HG02885 (cell line): ENCODE data around the gene DNAJC4.
A peak's percentile ranks its signal among the peaks of the same experiment; 100 is the strongest.

Source experiments
- ATAC-seq: cut with Tn5 transposase; IDR thresholded peaks from one replicate; pipeline ENCODE4 v1.9.1; 2021; ENCODE audit warnings: mild to moderate bottlenecking; ENCODE audit not compliant: unreplicated experiment, poor library complexity

DNAJC4 gene

DNA sequence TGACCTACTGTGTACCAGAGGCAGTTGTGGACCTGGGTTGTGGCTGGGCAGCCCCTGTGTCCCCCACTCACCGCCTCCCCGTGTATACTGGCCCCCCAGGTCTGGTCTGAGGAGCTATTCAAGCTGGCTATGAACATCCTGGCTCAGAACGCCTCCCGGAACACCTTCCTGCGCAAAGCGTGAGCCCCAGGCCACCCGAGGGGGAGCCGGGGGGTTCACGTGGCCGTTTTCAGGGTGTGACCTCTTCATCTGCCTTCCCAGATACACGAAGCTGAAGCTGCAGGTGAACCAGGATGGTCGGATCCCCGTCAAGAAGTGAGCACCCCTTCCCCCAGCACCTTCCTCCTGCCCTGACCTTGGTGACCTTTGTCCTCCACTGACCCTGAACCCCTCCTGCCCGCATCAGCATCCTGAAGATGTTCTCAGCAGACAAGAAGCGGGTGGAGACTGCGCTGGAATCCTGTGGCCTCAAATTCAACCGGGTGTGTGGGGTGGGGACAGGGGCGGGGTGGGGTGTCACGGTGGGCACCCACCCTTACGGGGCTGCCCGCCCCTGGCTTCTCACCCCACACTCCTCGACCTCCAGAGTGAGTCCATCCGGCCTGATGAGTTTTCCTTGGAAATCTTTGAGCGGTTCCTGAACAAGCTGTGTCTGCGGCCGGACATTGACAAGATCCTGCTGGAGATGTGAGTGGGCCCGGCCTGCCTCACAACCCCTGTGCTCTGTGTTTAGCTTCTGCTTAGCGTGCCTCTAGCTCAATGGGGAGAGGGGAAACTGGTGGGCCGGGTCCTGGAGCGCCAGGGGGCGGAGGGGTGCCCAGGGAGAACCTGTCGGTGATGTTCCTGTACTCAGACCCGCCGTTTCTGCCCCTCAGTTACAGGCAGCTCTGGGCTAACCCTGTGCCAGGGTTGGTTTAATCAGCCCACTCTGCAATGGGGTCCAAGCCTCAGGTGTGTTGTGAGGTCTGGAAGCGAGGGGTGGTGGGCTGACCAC lies 25.1 kb downstream of the DNAJC4 start:
- ATAC-seq: no peak

DNA sequence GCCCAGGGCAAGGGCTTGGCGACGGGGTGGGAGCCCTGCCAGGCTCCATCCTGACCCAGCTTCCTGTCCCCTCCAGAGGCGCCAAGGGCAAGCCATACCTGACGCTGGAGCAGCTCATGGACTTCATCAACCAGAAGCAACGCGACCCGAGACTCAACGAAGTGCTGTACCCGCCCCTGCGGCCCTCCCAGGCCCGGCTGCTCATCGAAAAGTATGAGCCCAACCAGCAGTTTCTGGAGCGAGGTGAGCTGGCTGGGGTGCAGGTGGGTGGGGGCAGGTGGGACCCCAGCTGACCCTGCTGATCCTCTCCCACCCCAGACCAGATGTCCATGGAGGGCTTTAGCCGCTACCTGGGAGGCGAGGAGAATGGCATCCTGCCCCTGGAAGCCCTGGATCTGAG lies 26.0 kb downstream of the DNAJC4 start:
- no peak for ATAC-seq

DNA sequence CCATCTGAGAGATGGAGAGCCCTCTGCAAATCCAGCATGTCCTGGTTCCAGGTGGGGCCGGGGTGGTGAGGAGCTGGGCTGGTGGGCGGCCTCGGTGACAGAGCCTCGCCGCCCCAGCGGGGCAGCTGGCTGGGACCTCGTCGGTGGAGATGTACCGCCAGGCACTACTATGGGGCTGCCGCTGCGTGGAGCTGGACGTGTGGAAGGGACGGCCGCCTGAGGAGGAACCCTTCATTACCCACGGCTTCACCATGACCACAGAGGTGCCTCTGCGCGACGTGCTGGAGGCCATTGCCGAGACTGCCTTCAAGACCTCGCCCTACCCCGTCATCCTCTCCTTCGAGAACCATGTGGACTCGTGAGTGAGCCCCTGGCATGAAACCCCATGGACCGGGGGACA lies 28.0 kb downstream of the DNAJC4 start:
- ATAC-seq: no peak

DNA sequence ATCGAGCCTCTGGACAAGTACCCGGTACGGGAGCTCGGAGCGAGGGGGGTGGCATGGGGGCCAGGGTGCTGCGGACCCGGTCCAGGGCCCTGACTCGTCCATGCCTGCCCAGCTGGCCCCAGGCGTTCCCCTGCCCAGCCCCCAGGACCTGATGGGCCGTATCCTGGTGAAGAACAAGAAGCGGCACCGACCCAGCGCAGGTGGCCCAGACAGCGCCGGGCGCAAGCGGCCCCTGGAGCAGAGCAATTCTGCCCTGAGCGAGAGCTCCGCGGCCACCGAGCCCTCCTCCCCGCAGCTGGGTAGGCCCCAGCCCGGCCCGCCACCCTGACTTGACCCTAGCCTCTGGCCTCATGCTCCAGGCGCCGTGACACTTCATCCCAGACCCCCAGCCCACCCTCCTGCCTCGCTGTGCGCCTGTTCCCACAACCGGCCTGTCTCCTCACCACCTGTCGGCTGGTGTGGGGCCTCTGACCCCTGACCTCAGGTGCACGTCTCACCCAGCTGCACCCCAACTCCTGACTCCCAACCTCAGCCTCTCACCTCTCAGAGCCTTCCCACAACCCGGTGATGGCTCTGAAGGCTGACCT lies 28.7 kb downstream of the DNAJC4 start:
- no peak for ATAC-seq

DNA sequence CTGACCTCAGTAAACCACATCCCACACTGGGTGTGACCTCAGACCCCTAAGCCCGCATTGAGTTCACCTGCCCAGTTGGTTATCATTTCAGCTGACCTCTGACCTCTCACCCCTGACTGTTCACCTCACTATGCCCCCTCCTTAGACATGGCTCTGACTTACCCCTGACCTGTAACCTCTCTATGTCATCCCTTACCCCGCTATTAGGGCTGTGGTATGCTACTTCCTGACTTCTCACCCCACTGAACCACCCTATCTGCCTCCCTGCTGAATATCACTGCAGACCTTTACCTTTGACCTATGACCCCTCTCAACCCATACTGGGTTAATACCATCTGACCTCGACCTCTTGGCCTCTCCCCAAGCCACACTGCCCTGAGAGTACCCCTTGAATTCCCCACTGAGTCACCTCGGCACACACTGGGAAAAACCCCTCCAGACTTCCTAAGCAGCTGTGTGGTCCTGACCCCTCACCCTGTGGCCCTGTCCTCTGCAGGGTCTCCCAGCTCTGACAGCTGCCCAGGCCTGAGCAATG lies 29.3 kb downstream of the DNAJC4 start:
- no peak for ATAC-seq

DNA sequence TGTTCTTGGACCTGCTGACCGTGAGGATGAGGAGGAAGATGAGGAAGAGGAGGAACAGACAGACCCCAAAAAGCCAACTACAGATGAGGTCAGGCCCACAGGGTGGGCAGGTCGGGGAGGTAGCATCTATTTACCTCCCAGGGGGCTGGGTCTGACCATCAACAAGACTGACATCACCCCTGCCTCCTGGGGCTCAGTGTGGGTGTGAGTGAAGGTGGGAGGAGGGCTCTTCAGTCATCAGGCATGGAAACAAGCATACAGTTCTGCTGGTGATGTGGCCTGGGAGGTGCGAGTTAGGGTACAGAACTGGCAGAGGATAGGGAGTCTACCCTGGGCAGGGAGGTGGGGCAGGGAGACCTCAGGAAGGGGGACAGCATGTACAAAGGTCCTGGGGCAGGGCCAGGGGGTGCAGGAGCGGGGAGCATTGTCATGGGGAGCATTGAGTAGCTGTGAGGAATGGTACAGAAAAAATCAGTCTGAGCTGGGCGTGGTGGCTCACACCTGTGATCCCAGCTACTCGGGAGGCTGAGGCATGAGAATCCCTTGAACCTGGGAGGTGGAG lies 29.9 kb downstream of the DNAJC4 start:
- ATAC-seq: no peak

DNA sequence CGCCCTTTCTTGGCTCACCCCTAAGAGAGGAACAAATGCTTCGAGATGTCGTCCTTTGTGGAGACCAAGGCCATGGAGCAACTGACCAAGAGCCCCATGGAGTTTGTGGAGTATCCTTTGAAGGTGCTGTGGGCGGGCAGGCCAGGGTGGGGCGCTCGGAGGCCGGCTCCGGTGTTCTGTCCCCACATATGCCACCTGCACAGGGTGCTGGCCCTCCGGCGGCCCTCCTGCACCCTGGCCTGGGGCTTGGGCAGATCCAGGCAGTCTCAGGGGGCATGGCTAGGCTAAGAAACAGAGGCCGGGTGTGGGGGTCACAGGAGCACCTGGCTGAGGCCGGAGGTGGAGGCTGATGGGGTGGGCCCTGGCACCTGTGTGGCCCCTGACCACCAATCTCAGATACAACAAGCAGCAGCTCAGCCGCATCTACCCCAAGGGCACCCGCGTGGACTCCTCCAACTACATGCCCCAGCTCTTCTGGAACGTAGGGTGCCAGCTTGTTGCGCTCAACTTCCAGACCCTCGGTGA lies 31.3 kb downstream of the DNAJC4 start:
- no peak for ATAC-seq

DNA sequence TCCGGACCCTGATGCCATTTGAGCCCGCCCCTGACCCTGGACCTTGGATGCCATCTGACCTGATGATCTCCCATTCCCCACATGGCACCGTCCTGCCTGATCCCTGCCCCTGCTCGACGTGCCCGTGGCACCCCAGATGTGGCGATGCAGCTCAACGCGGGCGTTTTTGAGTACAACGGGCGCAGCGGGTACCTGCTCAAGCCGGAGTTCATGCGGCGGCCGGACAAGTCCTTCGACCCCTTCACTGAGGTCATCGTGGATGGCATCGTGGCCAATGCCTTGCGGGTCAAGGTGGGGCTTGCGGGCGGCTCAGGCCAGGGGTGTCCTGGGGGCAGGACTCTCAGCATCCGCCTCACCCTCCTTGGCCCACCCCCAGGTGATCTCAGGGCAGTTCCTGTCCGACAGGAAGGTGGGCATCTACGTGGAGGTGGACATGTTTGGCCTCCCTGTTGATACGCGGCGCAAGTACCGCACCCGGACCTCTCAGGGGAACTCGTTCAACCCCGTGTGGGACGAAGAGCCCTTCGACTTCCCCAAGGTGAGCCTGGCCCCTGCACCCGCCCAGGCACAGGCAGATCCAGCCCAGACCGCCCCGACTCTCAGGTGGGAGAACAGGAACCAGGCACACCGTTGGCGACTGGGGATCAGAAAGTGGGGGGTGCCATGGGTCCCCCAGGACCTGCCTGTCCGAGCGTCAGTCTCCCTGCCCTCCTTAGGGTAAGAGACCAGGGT lies 32.1 kb downstream of the DNAJC4 start:
- ATAC-seq: no peak

DNA sequence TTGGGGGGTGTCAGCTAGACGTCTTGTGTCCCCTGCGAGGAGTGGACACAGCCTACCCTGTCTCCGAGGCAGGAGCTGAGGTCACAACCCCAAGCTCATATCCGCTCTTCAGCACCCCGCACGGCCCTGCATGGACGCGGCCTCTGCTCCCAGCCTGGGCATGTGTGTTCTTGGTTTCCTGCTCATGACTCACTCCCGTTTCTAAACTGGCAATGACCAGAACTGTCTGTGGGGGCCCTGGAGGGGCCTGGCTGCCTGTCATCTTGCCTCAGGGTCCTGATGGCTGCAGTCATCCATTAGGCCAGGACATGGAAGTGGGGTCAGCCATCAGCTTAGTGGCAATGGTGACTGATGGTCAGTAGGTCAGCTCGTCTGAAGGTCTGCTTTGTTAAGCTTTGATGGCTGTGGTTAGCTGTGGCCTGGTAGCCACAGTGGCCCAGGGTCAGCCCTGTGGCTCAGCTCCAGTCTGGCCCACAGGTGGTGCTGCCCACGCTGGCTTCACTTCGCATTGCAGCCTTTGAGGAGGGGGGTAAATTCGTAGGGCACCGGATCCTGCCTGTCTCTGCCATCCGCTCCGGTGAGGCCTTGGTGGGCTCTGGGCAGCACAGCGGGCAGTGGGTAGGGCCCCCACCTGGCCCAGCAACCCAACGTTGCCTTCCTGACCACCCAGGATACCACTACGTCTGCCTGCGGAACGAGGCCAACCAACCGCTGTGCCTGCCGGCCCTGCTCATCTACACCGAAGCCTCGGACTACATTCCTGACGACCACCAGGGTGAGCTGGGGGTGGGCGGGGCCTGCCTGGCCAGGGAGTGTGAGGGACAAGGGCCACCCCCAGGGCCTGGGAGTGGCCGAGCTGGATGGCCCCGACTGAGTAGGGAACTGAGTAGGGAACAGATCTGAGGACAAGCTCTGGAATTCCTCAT lies 32.9 kb downstream of the DNAJC4 start:
- no peak for ATAC-seq

DNA sequence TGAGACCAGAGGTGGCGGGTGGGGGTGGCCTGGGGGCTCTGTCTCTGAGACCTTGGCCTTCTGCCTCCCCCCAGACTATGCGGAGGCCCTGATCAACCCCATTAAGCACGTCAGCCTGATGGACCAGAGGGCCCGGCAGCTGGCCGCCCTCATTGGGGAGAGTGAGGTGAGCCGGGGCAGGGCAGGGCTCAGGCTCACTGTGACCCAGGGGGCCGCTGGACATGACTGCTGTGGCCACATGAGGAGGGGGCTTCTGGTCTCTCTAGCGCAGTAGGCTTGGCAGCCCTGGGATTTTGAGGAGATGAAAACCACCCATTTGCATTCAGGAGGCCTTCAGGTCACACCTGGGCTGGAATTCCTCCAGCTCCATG lies 33.6 kb downstream of the DNAJC4 start:
- ATAC-seq: no peak

DNA sequence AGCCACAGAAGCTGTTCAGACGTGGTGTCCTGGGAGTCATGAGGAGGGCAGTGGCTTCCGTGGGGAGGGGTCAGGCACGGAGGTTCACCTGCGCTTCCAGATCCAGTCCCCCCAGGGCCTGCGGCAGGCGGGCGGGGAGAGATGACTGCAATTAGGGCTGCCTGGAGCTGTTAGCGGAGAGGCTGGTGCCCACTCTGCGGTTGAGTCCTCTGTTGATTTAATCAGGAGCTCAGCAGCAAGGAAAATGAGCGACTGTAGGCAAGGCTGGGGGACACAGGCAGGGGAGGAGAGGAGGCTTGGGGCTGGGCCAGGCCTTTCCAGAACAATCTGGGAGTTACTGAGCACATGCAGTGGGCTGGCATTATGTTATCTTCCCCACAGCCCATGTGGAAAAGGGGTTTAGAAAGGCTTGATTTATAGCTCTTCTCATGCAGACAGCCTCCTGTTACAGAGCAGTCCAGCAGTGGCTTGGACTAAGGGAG lies 34.1 kb downstream of the DNAJC4 start:
- no peak for ATAC-seq

DNA sequence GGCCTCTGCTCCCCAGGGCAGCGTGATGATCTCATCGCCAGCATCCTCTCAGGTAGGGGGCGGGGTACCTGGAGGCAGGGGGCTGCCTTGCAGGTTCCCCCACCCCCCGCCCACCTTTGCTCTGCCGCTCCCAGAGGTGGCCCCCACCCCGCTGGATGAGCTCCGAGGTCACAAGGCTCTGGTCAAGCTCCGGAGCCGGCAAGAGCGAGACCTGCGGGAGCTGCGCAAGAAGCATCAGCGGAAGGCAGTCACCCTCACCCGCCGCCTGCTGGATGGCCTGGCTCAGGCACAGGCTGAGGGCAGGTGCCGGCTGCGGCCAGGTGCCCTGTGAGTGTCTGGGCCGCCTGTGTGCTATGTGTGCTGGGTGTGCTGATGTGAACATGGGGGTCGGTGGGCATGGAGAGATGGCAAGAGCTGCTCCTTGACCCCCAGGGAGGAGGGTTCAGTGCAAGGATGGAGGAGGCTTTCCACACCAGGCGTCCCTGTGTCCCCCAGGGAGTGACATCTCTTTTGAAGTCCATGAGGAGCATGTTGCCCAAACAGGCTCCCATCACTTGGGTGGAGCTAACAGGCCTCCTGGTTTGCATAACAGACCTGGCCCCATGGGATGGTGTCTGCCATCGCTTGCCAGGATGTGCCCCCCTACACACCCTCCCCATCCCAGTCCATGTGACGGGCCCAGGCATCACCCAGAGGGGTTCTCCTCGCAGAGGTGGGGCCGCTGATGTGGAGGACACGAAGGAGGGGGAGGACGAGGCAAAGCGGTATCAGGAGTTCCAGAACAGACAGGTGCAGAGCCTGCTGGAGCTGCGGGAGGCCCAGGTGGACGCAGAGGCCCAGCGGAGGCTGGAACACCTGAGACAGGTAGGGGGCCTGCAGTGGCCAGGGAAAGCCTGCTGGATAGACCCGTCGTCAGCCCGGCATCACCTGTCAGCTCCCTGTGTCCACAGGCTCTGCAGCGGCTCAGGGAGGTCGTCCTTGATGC lies 35.1 kb downstream of the DNAJC4 start:
- no peak for ATAC-seq

DNA sequence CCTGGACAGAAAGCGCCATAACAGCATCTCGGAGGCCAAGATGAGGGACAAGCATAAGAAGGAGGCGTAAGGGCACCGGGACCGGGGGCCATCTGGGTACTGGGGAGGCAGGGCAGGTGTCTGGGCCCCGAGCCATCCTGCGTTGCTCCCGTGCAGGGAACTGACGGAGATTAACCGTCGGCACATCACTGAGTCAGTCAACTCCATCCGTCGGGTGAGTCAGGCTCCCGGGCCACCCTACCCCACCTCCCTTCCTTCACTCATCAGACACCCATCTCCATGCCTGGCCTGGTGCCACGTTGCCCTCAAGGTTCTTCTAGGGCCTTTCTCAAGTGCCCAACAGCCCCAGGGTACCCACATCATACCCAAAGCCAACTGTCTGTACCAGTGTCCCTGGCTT lies 36.0 kb downstream of the DNAJC4 start:
- ATAC-seq: no peak

DNA sequence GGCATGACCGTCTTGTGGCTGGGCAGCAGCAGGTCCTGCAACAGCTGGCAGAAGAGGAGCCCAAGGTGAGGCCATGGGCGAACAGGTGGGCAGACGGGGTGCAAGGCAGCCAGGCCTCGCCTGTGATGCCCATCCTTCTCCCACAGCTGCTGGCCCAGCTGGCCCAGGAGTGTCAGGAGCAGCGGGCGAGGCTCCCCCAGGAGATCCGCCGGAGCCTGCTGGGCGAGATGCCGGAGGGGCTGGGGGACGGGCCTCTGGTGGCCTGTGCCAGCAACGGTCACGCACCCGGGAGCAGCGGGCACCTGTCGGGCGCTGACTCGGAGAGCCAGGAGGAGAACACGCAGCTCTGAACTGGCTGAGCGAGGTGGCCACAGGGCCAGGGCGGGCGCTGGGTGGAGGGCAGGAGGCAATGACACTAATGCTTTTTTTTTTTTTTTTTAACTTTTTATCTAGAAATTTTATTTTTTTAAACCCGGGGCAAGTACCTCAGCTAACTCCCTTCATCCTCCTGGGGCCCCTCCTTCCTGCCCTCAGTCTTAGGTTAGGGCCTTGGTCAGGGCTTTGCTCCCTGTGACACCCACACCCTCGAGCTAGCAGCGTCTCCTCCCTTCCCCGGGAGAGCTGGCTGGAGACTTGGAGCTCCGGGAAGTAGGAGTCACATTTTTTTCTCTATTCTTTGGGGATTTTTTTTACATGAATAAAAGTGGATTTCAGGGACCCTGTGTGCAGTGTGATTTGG lies 37.0 kb downstream of the DNAJC4 start:
- no peak for ATAC-seq

DNA sequence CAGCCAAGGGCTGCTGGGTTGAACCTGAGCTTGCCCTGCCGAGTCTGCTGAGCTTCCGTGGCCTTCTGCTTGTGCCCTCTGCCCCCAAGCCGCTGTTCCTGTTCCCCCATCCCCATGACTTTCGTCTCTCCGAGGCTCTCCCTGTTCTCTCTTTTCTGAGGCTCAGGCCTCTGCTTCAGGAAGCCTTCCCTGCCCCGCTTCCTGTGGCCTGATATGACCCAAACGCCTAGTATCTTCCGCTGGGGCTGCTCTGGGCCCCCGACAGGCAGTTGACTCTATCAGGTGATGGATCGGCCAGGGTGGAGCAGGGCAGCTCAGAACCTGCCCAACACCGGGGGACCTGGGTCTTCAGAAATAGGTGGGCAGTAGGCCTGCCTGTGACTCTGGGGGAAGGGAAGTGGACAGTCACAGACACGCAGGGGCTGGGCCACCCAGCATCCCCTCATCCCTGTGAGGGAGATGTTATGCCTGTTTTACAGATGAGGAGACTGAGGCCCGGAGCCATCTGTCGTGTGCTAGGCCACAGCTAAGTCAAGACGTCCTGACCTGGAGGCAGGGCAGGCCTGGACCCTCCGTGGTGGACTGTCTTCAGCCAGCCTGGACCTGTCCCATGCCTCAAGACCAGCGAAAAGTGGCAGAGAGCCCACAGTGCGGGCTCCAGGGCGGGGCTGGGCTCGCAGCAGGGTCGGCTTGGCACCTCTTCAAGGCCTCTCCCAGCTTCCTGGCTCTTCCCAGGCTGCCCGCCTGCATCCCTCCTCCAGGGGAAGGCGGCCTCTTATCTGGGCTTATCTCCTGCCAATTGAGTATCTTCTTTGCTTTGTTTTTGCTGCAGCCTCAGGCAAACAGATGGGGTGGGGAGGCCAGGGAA lies 37.9 kb downstream of the DNAJC4 start:
- no peak for ATAC-seq

DNA sequence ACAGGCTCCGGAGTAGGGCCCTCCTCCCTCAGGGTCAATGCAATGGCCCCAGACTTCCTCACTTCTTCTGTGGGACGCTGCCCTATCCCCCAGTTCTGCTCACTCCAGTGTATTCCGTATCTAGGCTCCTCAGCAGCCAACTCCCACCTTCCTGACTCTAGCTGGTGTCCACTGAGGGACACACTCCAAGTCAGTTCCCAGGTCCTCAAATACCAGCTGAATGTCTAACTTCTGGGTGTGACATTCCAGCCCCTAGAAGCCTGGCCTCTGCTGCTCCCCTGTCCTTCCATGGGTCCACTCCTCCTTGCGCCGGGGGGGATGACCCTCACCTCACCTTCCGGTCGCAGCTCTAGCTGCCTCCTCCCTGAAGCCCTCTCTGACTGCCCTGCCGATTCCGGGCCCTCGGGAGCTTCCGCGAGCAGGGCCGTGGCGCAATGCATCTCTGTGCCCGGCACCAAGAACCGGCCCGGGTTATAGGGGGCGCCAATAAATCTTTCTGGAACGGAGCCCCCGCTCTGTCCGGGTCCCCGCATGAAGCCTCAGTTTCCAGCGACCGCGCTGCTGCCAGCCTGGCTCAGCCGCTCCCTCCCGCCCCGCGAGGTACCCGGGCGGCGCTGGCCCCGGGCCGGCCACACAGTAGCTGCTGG lies 38.7 kb downstream of the DNAJC4 start:
- ATAC-seq: peak; percentile 12
